Endothelial cell (in vitro differentiated cells): ENCODE results near the gene CFAP410. TPM values are rescaled to one million over a fixed set of nuclear protein-coding genes. Genes with fewer than 3 reads are reported as not detected.

Source experiments
- DNase-seq: peaks from one replicate; pipeline ENCODE4 v3.0.0; 2021; ENCODE audit warnings: low spot score
- H3K27ac Mint-ChIP-seq: one replicate; pipeline ENCODE4 v1.8.0; 2021; ENCODE audit warnings: mixed read lengths, inconsistent platforms; ENCODE audit not compliant: unreplicated experiment
- H3K27me3 Mint-ChIP-seq: one replicate; pipeline ENCODE4 v1.8.0; 2021; ENCODE audit warnings: mild to moderate bottlenecking, moderate library complexity, mixed read lengths, inconsistent platforms; ENCODE audit not compliant: unreplicated experiment
- H3K36me3 Mint-ChIP-seq: one replicate; pipeline ENCODE4 v1.8.0; 2021; ENCODE audit warnings: mild to moderate bottlenecking, low read depth, mixed read lengths, inconsistent platforms; ENCODE audit not compliant: unreplicated experiment
- H3K4me1 Mint-ChIP-seq: one replicate; pipeline ENCODE4 v1.8.0; 2021; ENCODE audit warnings: mild to moderate bottlenecking, mixed read lengths, inconsistent platforms; ENCODE audit not compliant: unreplicated experiment
- H3K4me3 Mint-ChIP-seq: one replicate; pipeline ENCODE4 v1.8.0; 2021; ENCODE audit warnings: mild to moderate bottlenecking, mixed read lengths, inconsistent platforms; ENCODE audit not compliant: unreplicated experiment
- H3K9me3 Mint-ChIP-seq: one replicate; pipeline ENCODE4 v1.8.0; 2021; ENCODE audit warnings: mixed read lengths, inconsistent platforms; ENCODE audit not compliant: unreplicated experiment
- total RNA-seq: library from RNA; stranded (reverse); fragmentation: NEBNext Ultra II Directional; extraction: Animal tissue kit (Norgen Biotek cat#: 25700); gene quantifications from one replicate; pipeline ENCODE4 v1.2.1, GENCODE V29; 2021; ENCODE audit not compliant: unreplicated experiment
- TF ChIP-seq, protein P1 (sequence below): fragments of 200-600 bp; sonication (generic); IDR thresholded peaks from one replicate; pipeline ENCODE4 v1.5.0; 2021; ENCODE audit warnings: antibody characterized with exemption; ENCODE audit not compliant: unreplicated experiment

Gene CFAP410
- total RNA-seq, 1 donor from 2014 or later = 12.2 TPM

GRCh38 chr21:44294391-44295162 is 44.6 kb downstream of the CFAP410 start:
- Mint-ChIP-seq H3K4me1 (no peaks in the 10 kb centered on the region), H3K9me3 (no peaks in the 10 kb centered on the region), H3K27ac (no peak overlapping the region), H3K27me3 (no peaks in the 10 kb centered on the region), H3K36me3 (no peaks in the 10 kb centered on the region), H3K4me3 (no peak overlapping the region)
- DNase-seq = no peak
- TF ChIP-seq, protein P1, sequence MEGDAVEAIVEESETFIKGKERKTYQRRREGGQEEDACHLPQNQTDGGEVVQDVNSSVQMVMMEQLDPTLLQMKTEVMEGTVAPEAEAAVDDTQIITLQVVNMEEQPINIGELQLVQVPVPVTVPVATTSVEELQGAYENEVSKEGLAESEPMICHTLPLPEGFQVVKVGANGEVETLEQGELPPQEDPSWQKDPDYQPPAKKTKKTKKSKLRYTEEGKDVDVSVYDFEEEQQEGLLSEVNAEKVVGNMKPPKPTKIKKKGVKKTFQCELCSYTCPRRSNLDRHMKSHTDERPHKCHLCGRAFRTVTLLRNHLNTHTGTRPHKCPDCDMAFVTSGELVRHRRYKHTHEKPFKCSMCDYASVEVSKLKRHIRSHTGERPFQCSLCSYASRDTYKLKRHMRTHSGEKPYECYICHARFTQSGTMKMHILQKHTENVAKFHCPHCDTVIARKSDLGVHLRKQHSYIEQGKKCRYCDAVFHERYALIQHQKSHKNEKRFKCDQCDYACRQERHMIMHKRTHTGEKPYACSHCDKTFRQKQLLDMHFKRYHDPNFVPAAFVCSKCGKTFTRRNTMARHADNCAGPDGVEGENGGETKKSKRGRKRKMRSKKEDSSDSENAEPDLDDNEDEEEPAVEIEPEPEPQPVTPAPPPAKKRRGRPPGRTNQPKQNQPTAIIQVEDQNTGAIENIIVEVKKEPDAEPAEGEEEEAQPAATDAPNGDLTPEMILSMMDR = no peak

- no peaks in the 10 kb centered on the region for H3K27me3 Mint-ChIP-seq
- DNase-seq = no peak
- no peak overlapping the region for H3K27ac Mint-ChIP-seq
- TF ChIP-seq, protein P1 = no peak
- no peaks in the 10 kb centered on the region for H3K9me3 Mint-ChIP-seq
- H3K36me3 Mint-ChIP-seq = no peaks in the 10 kb centered on the region
- no peaks in the 10 kb centered on the region for H3K4me1 Mint-ChIP-seq
- H3K4me3 Mint-ChIP-seq = no peak overlapping the region
Measured at GRCh38 chr21:44293551-44294231, 45.5 kb downstream of the CFAP410 start.

DNA sequence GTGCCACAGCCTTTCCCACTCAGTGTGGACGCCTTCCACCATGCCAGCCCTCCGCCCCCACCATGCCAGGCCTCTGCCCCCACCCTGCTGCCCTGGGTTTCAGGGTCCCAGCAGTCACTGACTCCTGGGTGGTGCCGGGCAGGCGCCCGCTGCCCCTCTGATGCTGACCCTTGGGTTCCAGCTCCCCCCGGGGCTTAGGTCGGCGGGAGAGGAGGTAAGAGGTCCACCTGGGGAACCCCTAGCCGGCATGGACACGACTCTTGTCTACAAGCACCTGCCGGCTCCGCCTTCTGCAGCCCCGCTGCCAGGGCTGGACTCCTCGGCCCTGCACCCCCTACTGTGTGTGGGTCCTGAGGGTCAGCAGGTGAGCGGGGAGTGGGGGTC is 46.4 kb downstream of the CFAP410 start:
- H3K4me3 Mint-ChIP-seq = no peak overlapping the region
- H3K36me3 Mint-ChIP-seq = no peaks in the 10 kb centered on the region
- no peak for DNase-seq
- H3K27me3 Mint-ChIP-seq = no peaks in the 10 kb centered on the region
- TF ChIP-seq, protein P1 = no peak
- H3K4me1 Mint-ChIP-seq = no peaks in the 10 kb centered on the region
- H3K27ac Mint-ChIP-seq = no peak overlapping the region
- H3K9me3 Mint-ChIP-seq = no peaks in the 10 kb centered on the region

DNA sequence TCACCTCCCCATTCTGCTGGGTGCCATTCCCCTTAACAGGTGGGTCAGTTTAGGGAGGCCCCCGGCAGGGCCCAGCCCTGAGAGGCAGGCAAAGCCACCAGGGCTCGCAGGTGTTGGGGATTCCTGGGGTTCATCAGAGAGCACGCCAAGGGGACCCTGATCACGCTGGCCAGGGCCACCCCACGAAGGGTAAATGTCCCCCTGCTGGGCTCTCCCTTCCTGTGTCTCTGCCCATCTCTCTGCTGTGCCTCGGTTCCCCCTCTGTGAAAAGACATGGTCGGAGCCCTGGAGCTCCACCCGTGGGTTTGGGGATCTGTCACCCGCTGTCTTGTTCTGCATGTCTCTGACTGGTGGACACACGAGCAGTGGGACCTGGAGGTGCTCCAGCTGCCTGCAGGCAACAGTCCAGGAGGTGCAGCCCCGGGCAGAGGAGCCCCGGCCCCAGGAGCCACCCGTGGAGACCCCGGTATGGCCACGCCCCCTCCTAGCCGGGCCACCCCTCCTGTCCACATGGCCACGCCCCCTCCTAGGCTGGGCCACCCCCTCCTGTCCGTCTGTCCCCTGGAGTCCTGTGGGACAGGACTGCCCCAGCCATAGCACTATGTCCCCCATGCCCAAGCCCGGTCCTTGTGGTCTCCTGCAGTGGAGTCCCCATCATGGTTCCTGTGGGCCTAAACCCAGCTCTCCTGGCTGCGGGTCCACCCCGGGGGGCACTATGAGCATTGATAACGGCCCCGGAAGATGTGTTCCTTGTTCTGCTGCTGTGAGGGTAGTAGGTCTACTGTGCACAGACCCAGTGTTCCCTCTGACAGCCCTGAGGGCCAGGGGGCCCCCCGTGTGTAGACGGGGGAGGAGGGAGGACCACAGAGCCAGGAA is 47.0 kb downstream of the CFAP410 start:
- no peak overlapping the region for H3K27ac Mint-ChIP-seq
- H3K4me1 Mint-ChIP-seq = no peaks in the 10 kb centered on the region
- no peak overlapping the region for H3K4me3 Mint-ChIP-seq
- TF ChIP-seq, protein P1 = no peak
- no peaks in the 10 kb centered on the region for H3K27me3 Mint-ChIP-seq
- H3K36me3 Mint-ChIP-seq = no peaks in the 10 kb centered on the region
- no peak for DNase-seq
- no peaks in the 10 kb centered on the region for H3K9me3 Mint-ChIP-seq
